ENCODE results near the gene INPPL1.

The INPPL1 gene

GRCh38 chr11:72234920-72235319 is 10.4 kb downstream of the INPPL1 start:
- Histone ChIP-seq H3K27ac (ENCODE audit: poor library complexity, severe bottlenecking) (no peak overlapping the region), H3K27me3 (ENCODE audit: insufficient read depth, poor library complexity, severe bottlenecking) (no peaks in the 10 kb centered on the region), H3K4me1 (ENCODE audit: insufficient read depth, poor library complexity, severe bottlenecking) (no peaks in the 10 kb centered on the region), H3K36me3 (ENCODE audit: low read depth) (peaks cover 81% of the 10 kb centered on the region), H3K9me3 (ENCODE audit: severe bottlenecking) (no peaks in the 10 kb centered on the region), H3K4me3 (ENCODE audit: severe bottlenecking) (no peak overlapping the region)
- TF ChIP-seq CTCF (IDR thresholded peaks at IDR 0.05; ENCODE audit: poor library complexity, severe bottlenecking) = no peak
- no peak for ATAC-seq (ENCODE audit: low read depth)
- no peak for DNase-seq (ENCODE audit: low spot score)

GRCh38 chr11:72235351-72236057 is 10.9 kb downstream of the INPPL1 start:
- no peak for TF ChIP-seq CTCF (IDR thresholded peaks at IDR 0.05; ENCODE audit: poor library complexity, severe bottlenecking)
- H3K27me3 ChIP-seq (ENCODE audit: insufficient read depth, poor library complexity, severe bottlenecking) = peaks cover 5% of the 10 kb centered on the region
- no peak overlapping the region for H3K4me3 ChIP-seq (ENCODE audit: severe bottlenecking)
- ATAC-seq (ENCODE audit: low read depth) (no peak), DNase-seq (ENCODE audit: low spot score) (no peak)
- no peak overlapping the region for H3K27ac ChIP-seq (ENCODE audit: poor library complexity, severe bottlenecking)
- H3K36me3 ChIP-seq (ENCODE audit: low read depth) = peaks cover 75% of the 10 kb centered on the region
- H3K9me3 ChIP-seq (ENCODE audit: severe bottlenecking) = no peaks in the 10 kb centered on the region
- no peaks in the 10 kb centered on the region for H3K4me1 ChIP-seq (ENCODE audit: insufficient read depth, poor library complexity, severe bottlenecking)

GRCh38 chr11:72236083-72236697 is 11.6 kb downstream of the INPPL1 start:
- DNase-seq (ENCODE audit: low spot score) = no peak
- Histone ChIP-seq H3K36me3 (ENCODE audit: low read depth) (peaks cover 68% of the 10 kb centered on the region), H3K9me3 (ENCODE audit: severe bottlenecking) (no peaks in the 10 kb centered on the region), H3K4me1 (ENCODE audit: insufficient read depth, poor library complexity, severe bottlenecking) (no peaks in the 10 kb centered on the region), H3K4me3 (ENCODE audit: severe bottlenecking) (no peak overlapping the region), H3K27ac (ENCODE audit: poor library complexity, severe bottlenecking) (no peak overlapping the region), H3K27me3 (ENCODE audit: insufficient read depth, poor library complexity, severe bottlenecking) (peaks cover 10% of the 10 kb centered on the region)
- TF ChIP-seq CTCF (IDR thresholded peaks at IDR 0.05; ENCODE audit: poor library complexity, severe bottlenecking) = no peak
- ATAC-seq (ENCODE audit: low read depth) = no peak

- Histone ChIP-seq H3K4me3 (ENCODE audit: severe bottlenecking) (no peak overlapping the region), H3K4me1 (ENCODE audit: insufficient read depth, poor library complexity, severe bottlenecking) (no peaks in the 10 kb centered on the region), H3K36me3 (ENCODE audit: low read depth) (peaks cover 62% of the 10 kb centered on the region), H3K27me3 (ENCODE audit: insufficient read depth, poor library complexity, severe bottlenecking) (peaks cover 10% of the 10 kb centered on the region), H3K9me3 (ENCODE audit: severe bottlenecking) (no peaks in the 10 kb centered on the region), H3K27ac (ENCODE audit: poor library complexity, severe bottlenecking) (no peak overlapping the region)
- no peak for TF ChIP-seq CTCF (IDR thresholded peaks at IDR 0.05; ENCODE audit: poor library complexity, severe bottlenecking)
- no peak for DNase-seq (ENCODE audit: low spot score)
- ATAC-seq (ENCODE audit: low read depth) = no peak
These were observed 12.2 kb downstream of the INPPL1 start for GRCh38 chr11:72236774-72237111.

Data from RWPE2 (cell line).